Astrocyte (in vitro differentiated cells and primary cell): ENCODE data around the gene BPIFA2.

Experiments used
- CTCF ChIP-seq: IDR thresholded peaks from 2 replicates; pipeline ENCODE4 v1.5.1; 2011; ENCODE audit warnings: low read depth, mild to moderate bottlenecking, inconsistent platforms, low read length, moderate library complexity; ENCODE audit not compliant: insufficient read depth
- EZH2 ChIP-seq: IDR thresholded peaks from 2 replicates; pipeline ENCODE4 v1.6.1; 2012; ENCODE audit warnings: mild to moderate bottlenecking, low read length, inconsistent platforms; ENCODE audit not compliant: insufficient read depth

GRCh38 chr20:33125983-33126382 is 42.0 kb upstream of the BPIFA2 start:
- TF ChIP-seq CTCF (no peak), EZH2 (no peak)
